H9 (cell line): ENCODE results near the gene PLA2G4E. TPM values are rescaled to one million over a fixed set of nuclear protein-coding genes. Genes with fewer than 3 reads are reported as not detected.

ENCODE experiments used
- DNase-seq: peaks from one replicate; pipeline ENCODE4 v3.0.0-alpha.2; 2017
- H2AFZ ChIP-seq: one replicate; pipeline ENCODE4 v1.6.1; 2013; ENCODE audit warnings: mild to moderate bottlenecking, low read length, control low read depth, moderate library complexity
- H2AK5ac ChIP-seq: 2 replicates; pipeline ENCODE4 v1.6.1; 2013; ENCODE audit warnings: low read length, control low read depth, mixed read lengths; ENCODE audit not compliant: insufficient read length
- H2BK120ac ChIP-seq: one replicate; pipeline ENCODE4 v1.6.1; 2013; ENCODE audit warnings: low read depth, mild to moderate bottlenecking, low read length, control low read depth, inconsistent platforms; ENCODE audit not compliant: poor library complexity, severe bottlenecking
- H2BK12ac ChIP-seq: 2 replicates; pipeline ENCODE4 v1.6.1; 2013; ENCODE audit warnings: low read length, control low read depth, mixed read lengths, low read depth; ENCODE audit not compliant: insufficient read length
- H2BK15ac ChIP-seq: 2 replicates; pipeline ENCODE4 v1.6.1; 2013; ENCODE audit warnings: low read depth, low read length, control low read depth
- H2BK20ac ChIP-seq: one replicate; pipeline ENCODE4 v1.6.1; 2013; ENCODE audit warnings: low read depth, mild to moderate bottlenecking, low read length, control low read depth, inconsistent platforms; ENCODE audit not compliant: poor library complexity, severe bottlenecking
- H2BK5ac ChIP-seq: 2 replicates; pipeline ENCODE4 v1.6.1; 2013; ENCODE audit warnings: low read length, control low read depth, mixed read lengths; ENCODE audit not compliant: insufficient read length
- H3K14ac ChIP-seq: 2 replicates; pipeline ENCODE4 v1.6.1; 2013; ENCODE audit warnings: low read length, control low read depth; ENCODE audit not compliant: insufficient read depth
- H3K18ac ChIP-seq: 2 replicates; pipeline ENCODE4 v1.6.1; 2013; ENCODE audit warnings: low read depth, mild to moderate bottlenecking, mixed read lengths, low read length, control low read depth; ENCODE audit not compliant: insufficient read length
- H3K23ac ChIP-seq: 2 replicates; pipeline ENCODE4 v1.6.1; 2013; ENCODE audit warnings: low read length, control low read depth, mixed read lengths, low read depth; ENCODE audit not compliant: insufficient read length
- H3K23me2 ChIP-seq: 2 replicates; pipeline ENCODE4 v1.6.1; 2013; ENCODE audit warnings: low read depth, mild to moderate bottlenecking, mixed read lengths, low read length, control low read depth; ENCODE audit not compliant: insufficient read length, poor library complexity, severe bottlenecking
- H3K27ac ChIP-seq: 2 replicates; pipeline ENCODE4 v1.5.1; 2013; ENCODE audit warnings: low read length, control low read depth, mixed read lengths, low read depth; ENCODE audit not compliant: insufficient read length
- H3K27me3 ChIP-seq: 2 replicates; pipeline ENCODE4 v1.6.1; 2013; ENCODE audit warnings: low read length, control low read depth, inconsistent platforms; ENCODE audit not compliant: insufficient read depth
- H3K4ac ChIP-seq: 2 replicates; pipeline ENCODE4 v1.6.1; 2013; ENCODE audit warnings: low read depth, mild to moderate bottlenecking, control low read depth, inconsistent platforms, low read length, moderate library complexity
- H3K4me1 ChIP-seq: 2 replicates; pipeline ENCODE4 v1.6.1; 2013; ENCODE audit warnings: low read length, control low read depth, inconsistent platforms; ENCODE audit not compliant: insufficient read depth
- H3K4me2 ChIP-seq: 2 replicates; pipeline ENCODE4 v1.6.1; 2013; ENCODE audit warnings: low read length, control low read depth, mixed read lengths; ENCODE audit not compliant: insufficient read length, insufficient read depth
- H3K56ac ChIP-seq: 2 replicates; pipeline ENCODE4 v1.6.1; 2013; ENCODE audit warnings: low read depth, mild to moderate bottlenecking, mixed read lengths, low read length, control low read depth; ENCODE audit not compliant: insufficient read length
- H3K79me1 ChIP-seq: 2 replicates; pipeline ENCODE4 v1.6.1; 2013; ENCODE audit warnings: low read depth, mild to moderate bottlenecking, moderate library complexity, low read length, control low read depth, inconsistent platforms; ENCODE audit not compliant: insufficient read depth, poor library complexity, severe bottlenecking
- H3K79me2 ChIP-seq: 2 replicates; pipeline ENCODE4 v1.6.1; 2013; ENCODE audit warnings: low read length, control low read depth, inconsistent platforms; ENCODE audit not compliant: insufficient read depth
- H3K9ac ChIP-seq: 2 replicates; pipeline ENCODE4 v1.6.1; 2013; ENCODE audit warnings: low read length, control low read depth, mixed read lengths; ENCODE audit not compliant: insufficient read length; ENCODE audit errors: extremely low read depth
- H3K9me3 ChIP-seq: one replicate; pipeline ENCODE4 v1.6.1; 2013; ENCODE audit warnings: low read depth, low read length, inconsistent platforms; ENCODE audit not compliant: control insufficient read depth
- H3T11ph ChIP-seq: one replicate; pipeline ENCODE4 v1.6.1; 2013; ENCODE audit warnings: mild to moderate bottlenecking, low read length, control low read depth, inconsistent platforms
- H4K20me1 ChIP-seq: one replicate; pipeline ENCODE4 v1.6.1; 2013; ENCODE audit not compliant: control insufficient read depth, insufficient read length, insufficient read depth
- H4K5ac ChIP-seq: 2 replicates; pipeline ENCODE4 v1.6.1; 2013; ENCODE audit warnings: low read depth, mild to moderate bottlenecking, mixed read lengths, low read length, control low read depth; ENCODE audit not compliant: insufficient read length
- H4K8ac ChIP-seq: replicated peaks from 2 replicates; pipeline ENCODE4 v1.6.1; 2013; ENCODE audit warnings: low read length, control low read depth, mixed read lengths, low read depth; ENCODE audit not compliant: insufficient read length
- H4K91ac ChIP-seq: 2 replicates; pipeline ENCODE4 v1.6.1; 2013; ENCODE audit warnings: low read depth, mild to moderate bottlenecking, moderate library complexity, mixed read lengths, low read length, control low read depth; ENCODE audit not compliant: insufficient read length
- H3K27ac Mint-ChIP-seq, 3 experiments: 2 replicates in 2 of 3; 3 replicates in 1 of 3; pipeline ENCODE4 v1.8.0; 2020 to 2021; ENCODE audit warnings: mixed read lengths in 3 of 3, mild to moderate bottlenecking in 1 of 3, moderate library complexity in 1 of 3
- H3K27me3 Mint-ChIP-seq: 2 replicates; pipeline ENCODE4 v1.8.0; 2021; ENCODE audit warnings: low read depth, mild to moderate bottlenecking, moderate library complexity, mixed read lengths
- H3K36me3 Mint-ChIP-seq, 3 experiments: 2 replicates in 2 of 3; 3 replicates in 1 of 3; pipeline ENCODE4 v1.8.0; 2020 to 2021; ENCODE audit warnings: low read depth in 3 of 3, mixed read lengths in 3 of 3; ENCODE audit not compliant: insufficient read depth in 1 of 3
- H3K4me1 Mint-ChIP-seq, 2 experiments: 2 replicates each; pipeline ENCODE4 v1.8.0; 2020; ENCODE audit warnings: mixed read lengths in 2 of 2
- H3K4me3 Mint-ChIP-seq, 2 experiments: 2 replicates in 1 of 2; 3 replicates in 1 of 2; pipeline ENCODE4 v1.8.0; 2020 to 2021; ENCODE audit warnings: mild to moderate bottlenecking in 2 of 2, mixed read lengths in 2 of 2, moderate library complexity in 1 of 2
- H3K9me3 Mint-ChIP-seq, 2 experiments: 2 replicates in 1 of 2; 3 replicates in 1 of 2; pipeline ENCODE4 v1.8.0; 2020; ENCODE audit warnings: mild to moderate bottlenecking in 2 of 2, mixed read lengths in 2 of 2, moderate library complexity in 1 of 2
- CTCF ChIP-seq: fragments of 200-600 bp; sonication (generic); conservative IDR thresholded peaks from 3 replicates; pipeline ENCODE4 v1.8.0; 2021; ENCODE audit warnings: antibody characterized with exemption, mild to moderate bottlenecking
- WGBS: extraction: QIAGEN DNeasy Blood & Tissue Kit; methylation state at CpG from one replicate; pipeline ENCODE4 v1.1.7; 2013; ENCODE audit warnings: missing lambda C conversion rate, low lambda C conversion rate, mixed read lengths; ENCODE audit not compliant: insufficient read length; ENCODE audit errors: extremely low coverage; 5-methylcytosine and 5-hydroxymethylcytosine counted together
- total RNA-seq: library from RNA; stranded (reverse); gene quantifications from 2 replicates; pipeline ENCODE4 v1.2.1, GENCODE V29; 2021

Gene PLA2G4E
- total RNA-seq, 1 experiment from 2014 or later = not detected

DNA sequence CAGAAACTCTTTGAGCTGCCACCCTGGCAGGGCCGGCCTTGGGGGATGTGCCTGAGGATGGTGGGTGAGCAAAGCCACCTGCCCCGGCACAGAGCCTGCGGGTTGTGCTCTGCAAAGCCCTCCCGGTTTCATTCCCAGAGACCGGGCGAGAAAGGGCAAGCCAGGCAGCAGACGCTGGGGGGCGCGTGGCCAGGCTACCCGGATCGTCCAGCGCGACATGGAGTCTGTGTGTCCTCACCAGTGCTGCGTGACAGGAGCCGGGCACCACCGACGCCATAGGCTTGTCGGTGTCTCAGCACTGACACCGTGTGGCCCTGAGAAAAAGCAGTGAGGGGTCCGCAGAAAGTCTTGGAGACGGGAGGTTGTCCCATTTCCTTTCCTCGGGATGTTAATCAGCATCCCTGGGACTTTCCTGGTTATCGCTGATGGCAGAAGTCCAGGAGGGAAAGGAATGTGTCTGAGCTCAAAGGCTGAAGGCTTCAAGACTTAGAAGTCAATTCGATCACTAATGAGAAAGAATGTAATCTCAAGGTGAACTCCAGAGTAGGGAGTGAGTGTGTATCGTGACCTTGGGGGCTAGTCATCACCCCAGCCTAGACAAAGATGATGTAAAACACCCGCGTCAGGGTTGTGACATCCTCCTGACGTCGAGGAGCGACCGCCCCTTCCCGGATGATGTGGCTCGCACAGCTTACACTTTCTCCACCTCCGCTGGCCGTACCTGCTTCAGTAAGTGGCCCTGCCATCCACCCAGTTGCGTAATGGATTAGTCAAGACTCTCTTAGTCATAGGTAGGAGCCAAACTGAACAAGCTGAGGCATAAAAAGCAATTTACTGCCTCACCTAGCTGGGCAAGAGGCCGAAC, 36.3 kb upstream of the PLA2G4E start:
- WGBS = no CpG with 5 or more reads among the region's 37 CpGs
- H2BK120ac ChIP-seq = no peak overlapping the region
- H4K91ac ChIP-seq = no peak overlapping the region
- peaks cover 3% of the 10 kb centered on the region for H3K23me2 ChIP-seq
- TF ChIP-seq CTCF = peak; percentile 83
- H3T11ph ChIP-seq = no peak overlapping the region
- H4K5ac ChIP-seq = no peak overlapping the region
- no peak overlapping the region for H3K23ac ChIP-seq
- H3K79me1 ChIP-seq = no peaks in the 10 kb centered on the region
- H3K27ac Mint-ChIP-seq = peak overlapping the region in 2 of 3 experiments; percentile 63 to 79; a peak in 2 of 7 replicates
- no peak overlapping the region for H4K8ac ChIP-seq
- H3K9me3 ChIP-seq = no peaks in the 10 kb centered on the region
- H3K56ac ChIP-seq = no peak overlapping the region
- H3K9ac ChIP-seq = no peak overlapping the region
- no peak overlapping the region for H3K14ac ChIP-seq
- H3K27me3 Mint-ChIP-seq = peaks cover 19% of the 10 kb centered on the region
- H3K4me3 Mint-ChIP-seq = peak overlapping the region; percentile 38 to 57; a peak in 3 of 5 replicates
- no peak overlapping the region for H3K4ac ChIP-seq
- no peak overlapping the region for H3K18ac ChIP-seq
- peaks cover 4 to 12% of the 10 kb centered on the region in 2 experiments for H3K4me1 Mint-ChIP-seq
- no peak overlapping the region for H2AK5ac ChIP-seq
- no peaks in the 10 kb centered on the region for H3K79me2 ChIP-seq
- no peak overlapping the region for H2BK12ac ChIP-seq
- H2BK5ac ChIP-seq = no peak overlapping the region
- no peaks in the 10 kb centered on the region; a peak in 2 of 5 replicates for H3K9me3 Mint-ChIP-seq
- no peaks in the 10 kb centered on the region for H3K36me3 Mint-ChIP-seq
- H3K27me3 ChIP-seq = no peaks in the 10 kb centered on the region
- H3K4me1 ChIP-seq = no peaks in the 10 kb centered on the region
- no peak overlapping the region for H2BK15ac ChIP-seq
- peak; percentile 95 for DNase-seq
- no peak overlapping the region for H2AFZ ChIP-seq
- no peaks in the 10 kb centered on the region for H4K20me1 ChIP-seq
- peak overlapping the region; percentile 7 for H3K4me2 ChIP-seq
- H2BK20ac ChIP-seq = no peak overlapping the region
- H3K27ac ChIP-seq = no peak overlapping the region
